Peyer's patch (tissue), 4 donors: ENCODE data around the gene P2RX3. TPM values are rescaled to one million over a fixed set of nuclear protein-coding genes. Genes with fewer than 3 reads are reported as not detected.

Source experiments
- DNase-seq, 3 donors: peaks; one replicate each; pipeline ENCODE4 v3.0.0-alpha.2; 2017 to 2019
- H3K27ac ChIP-seq, 4 donors: fragments of 200-600 bp; sonication (generic); one replicate each; pipeline ENCODE4 v1.5.1; 2016 to 2019
- H3K27me3 ChIP-seq, 2 donors: fragments of 200-600 bp; sonication (generic); one replicate each; pipeline ENCODE4 v1.5.1; 2019
- H3K36me3 ChIP-seq, 3 donors: fragments of 200-600 bp; sonication (generic); one replicate each; pipeline ENCODE4 v1.5.1; 2016 to 2019
- H3K4me1 ChIP-seq, 4 donors: fragments of 200-600 bp; sonication (generic); one replicate each; pipeline ENCODE4 v1.5.1; 2016 to 2019
- H3K4me3 ChIP-seq, 4 donors: fragments of 200-600 bp; sonication (generic); 1 replicate in 3 of 4; 2 replicates in 1 of 4; pipeline ENCODE4 v1.5.1; 2016 to 2019; ENCODE audit warnings: mild to moderate bottlenecking in 1 of 4
- H3K9me3 ChIP-seq, 4 donors: fragments of 200-600 bp; sonication (generic); one replicate each; pipeline ENCODE4 v1.5.1; 2016 to 2019; ENCODE audit warnings: mild to moderate bottlenecking in 1 of 4
- POLR2A ChIP-seq, 2 donors: fragments of 450-650 bp; IDR thresholded peaks; one replicate each; pipeline ENCODE4 v1.5.1; 2017; ENCODE audit warnings: antibody characterized with exemption in 2 of 2, mild to moderate bottlenecking in 2 of 2, moderate library complexity in 2 of 2
- total RNA-seq, 4 donors: library from RNA; depleted of rRNA; stranded (reverse); fragments of >200 nt; gene quantifications; one replicate each; pipeline ENCODE4 v1.1.0, GENCODE V29; 2016
- TF ChIP-seq, protein P1 (sequence below), 6 experiments: fragments of 450-650 bp in 4 of 6; fragments of 200-600 bp in 2 of 6; sonication (generic) in 1 of 6; IDR thresholded peaks; one replicate each; pipeline ENCODE4 v1.5.1; 2017 to 2019; ENCODE audit warnings: antibody characterized with exemption in 6 of 6, mild to moderate bottlenecking in 3 of 6, moderate library complexity in 1 of 6

Gene P2RX3
- total RNA-seq, 4 donors from 2014 or later = 0.80 TPM; not detected in 3

DNA sequence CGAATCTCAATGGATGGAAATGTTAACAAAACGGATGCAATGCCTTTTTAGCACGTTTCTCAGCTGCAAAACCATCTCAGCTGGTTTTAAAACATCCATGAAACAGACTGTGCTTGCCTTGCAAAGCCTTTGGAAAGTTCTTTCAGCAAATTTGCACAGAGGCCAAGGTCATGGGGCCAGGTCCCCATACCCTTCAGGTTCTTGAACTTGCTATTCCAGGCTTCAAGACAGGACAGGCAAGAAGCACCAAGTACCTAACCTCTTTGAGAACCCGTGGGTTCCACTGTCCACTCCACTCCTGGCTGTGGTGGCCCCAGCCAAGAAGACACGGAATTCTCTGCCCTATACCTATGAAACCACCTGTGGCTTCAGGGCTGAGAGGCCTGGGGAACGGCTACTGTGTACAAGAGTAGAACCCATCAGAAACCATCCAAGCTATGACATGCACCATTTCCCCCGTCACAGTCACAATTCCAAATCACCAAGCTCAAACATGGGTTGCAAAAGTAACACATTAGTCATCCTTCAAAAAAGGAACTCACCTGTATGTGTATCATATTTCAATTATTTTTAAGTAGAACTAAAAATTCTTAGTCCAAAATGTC is 30.4 kb upstream of the P2RX3 start:
- H3K27ac ChIP-seq = no peak overlapping the region

DNA sequence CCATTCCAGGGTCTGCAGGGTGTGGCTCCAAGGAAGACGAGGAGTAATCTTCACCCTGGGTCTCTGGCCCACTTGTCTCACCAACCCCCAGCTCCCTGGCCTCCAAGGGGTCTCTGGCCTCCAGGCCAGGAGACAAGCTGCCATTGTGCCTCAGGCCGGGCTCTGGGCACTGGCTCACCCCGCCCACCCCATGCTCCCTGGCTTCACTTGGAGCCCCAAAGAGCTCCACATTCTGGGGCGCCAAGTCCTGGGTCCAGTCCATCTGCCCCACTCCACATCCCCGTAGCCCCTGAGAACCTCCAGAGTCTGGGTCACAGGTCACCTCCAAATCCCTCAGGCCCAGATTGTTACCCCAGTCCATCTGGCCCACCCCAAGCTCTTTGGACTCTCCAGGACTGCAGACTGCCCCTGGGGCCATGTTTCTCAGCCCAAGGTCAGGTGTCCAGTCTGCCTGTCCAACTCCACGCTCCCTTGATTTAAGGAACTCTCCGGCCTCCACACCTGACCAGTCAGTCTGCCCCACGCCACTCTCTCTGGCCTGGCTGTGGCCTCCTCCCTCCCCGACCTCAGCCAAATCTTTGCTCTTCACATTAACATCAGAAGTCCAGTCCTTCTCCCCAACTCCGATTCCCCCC is 29.6 kb upstream of the P2RX3 start:
- H3K4me3 ChIP-seq = no peak overlapping the region
- DNase-seq = no peak
- H3K27ac ChIP-seq = no peak overlapping the region
- H3K36me3 ChIP-seq = peaks cover 0 to 35% (median 0%) of the 10 kb centered on the region in 3 donors
- TF ChIP-seq POLR2A (IDR thresholded peaks at IDR 0.05) = no peak
- TF ChIP-seq, protein P1, sequence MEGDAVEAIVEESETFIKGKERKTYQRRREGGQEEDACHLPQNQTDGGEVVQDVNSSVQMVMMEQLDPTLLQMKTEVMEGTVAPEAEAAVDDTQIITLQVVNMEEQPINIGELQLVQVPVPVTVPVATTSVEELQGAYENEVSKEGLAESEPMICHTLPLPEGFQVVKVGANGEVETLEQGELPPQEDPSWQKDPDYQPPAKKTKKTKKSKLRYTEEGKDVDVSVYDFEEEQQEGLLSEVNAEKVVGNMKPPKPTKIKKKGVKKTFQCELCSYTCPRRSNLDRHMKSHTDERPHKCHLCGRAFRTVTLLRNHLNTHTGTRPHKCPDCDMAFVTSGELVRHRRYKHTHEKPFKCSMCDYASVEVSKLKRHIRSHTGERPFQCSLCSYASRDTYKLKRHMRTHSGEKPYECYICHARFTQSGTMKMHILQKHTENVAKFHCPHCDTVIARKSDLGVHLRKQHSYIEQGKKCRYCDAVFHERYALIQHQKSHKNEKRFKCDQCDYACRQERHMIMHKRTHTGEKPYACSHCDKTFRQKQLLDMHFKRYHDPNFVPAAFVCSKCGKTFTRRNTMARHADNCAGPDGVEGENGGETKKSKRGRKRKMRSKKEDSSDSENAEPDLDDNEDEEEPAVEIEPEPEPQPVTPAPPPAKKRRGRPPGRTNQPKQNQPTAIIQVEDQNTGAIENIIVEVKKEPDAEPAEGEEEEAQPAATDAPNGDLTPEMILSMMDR (IDR thresholded peaks at IDR 0.05) = no peak
- H3K27me3 ChIP-seq = no peaks in the 10 kb centered on the region
- no peaks in the 10 kb centered on the region for H3K9me3 ChIP-seq
- H3K4me1 ChIP-seq = peaks cover 0 to 93% (median 7%) of the 10 kb centered on the region in 4 donors

More for the DNA sequence above, 30.4 kb upstream of the P2RX3 start:
- Histone ChIP-seq H3K36me3 (peaks cover 0 to 35% (median 0%) of the 10 kb centered on the region in 3 donors), H3K4me1 (peaks cover 0 to 85% (median 7%) of the 10 kb centered on the region in 4 donors), H3K4me3 (no peak overlapping the region), H3K9me3 (no peaks in the 10 kb centered on the region), H3K27me3 (no peaks in the 10 kb centered on the region)
- TF ChIP-seq, protein P1 (IDR thresholded peaks at IDR 0.05) = no peak
- no peak for TF ChIP-seq POLR2A (IDR thresholded peaks at IDR 0.05)
- DNase-seq = peak in 1 of 3 donors; percentile 31

DNA sequence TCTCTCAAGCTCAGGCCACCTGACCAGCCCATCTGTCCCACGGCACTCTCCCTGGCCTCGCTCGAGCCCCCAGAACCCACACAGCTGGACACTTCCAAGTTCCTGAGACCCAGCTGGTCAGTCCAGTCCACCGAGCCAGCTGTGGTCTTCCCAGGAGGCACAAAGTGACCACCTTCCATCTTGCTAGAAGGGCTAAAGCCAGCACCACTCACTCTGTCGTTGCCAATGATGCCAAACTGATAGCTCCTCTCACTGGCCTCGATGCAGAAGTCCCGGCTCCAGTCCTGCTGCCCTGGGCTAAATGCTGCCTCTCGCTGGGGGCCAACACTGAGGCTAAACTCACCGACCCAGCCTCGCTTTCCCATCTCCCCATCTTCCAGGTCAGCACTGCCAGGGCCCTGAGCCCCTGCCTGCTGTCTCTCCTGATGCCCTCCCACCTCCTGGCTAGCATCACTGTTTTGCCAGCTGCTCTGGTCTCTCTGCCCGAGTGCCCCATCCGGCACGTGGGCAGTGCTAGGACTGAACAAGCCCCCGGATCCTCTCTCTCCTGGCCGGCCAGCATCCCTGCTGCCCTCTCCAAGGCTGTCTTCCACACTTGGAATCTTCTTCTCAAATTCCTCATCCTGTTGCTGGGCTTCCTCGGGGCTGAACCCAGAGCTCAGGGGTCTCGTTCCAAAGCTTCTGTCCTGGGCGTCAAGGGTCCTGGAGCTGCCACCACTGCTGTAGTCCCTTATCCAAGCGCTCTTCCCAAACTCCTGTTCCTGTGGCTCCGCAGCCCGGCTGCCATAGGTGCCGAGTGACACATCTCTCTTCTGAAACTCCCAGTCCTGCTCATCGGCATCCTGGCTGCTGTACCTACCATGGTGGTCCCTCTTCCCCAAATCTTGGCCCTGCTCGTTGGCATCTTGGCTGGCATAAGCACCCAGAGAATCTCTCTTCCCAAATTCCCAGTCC is 28.8 kb upstream of the P2RX3 start:
- Histone ChIP-seq H3K4me1 (peaks cover 0 to 87% (median 7%) of the 10 kb centered on the region in 4 donors), H3K27ac (peak overlapping the region in 2 of 4 donors; percentile 88 to 96), H3K4me3 (no peak overlapping the region), H3K9me3 (no peaks in the 10 kb centered on the region), H3K27me3 (no peaks in the 10 kb centered on the region), H3K36me3 (peaks cover 0 to 41% (median 0%) of the 10 kb centered on the region in 3 donors)
- peak in 1 of 3 donors; percentile 43 for DNase-seq
- no peak for TF ChIP-seq POLR2A (IDR thresholded peaks at IDR 0.05)
- TF ChIP-seq, protein P1 (IDR thresholded peaks at IDR 0.05) = no peak

DNA sequence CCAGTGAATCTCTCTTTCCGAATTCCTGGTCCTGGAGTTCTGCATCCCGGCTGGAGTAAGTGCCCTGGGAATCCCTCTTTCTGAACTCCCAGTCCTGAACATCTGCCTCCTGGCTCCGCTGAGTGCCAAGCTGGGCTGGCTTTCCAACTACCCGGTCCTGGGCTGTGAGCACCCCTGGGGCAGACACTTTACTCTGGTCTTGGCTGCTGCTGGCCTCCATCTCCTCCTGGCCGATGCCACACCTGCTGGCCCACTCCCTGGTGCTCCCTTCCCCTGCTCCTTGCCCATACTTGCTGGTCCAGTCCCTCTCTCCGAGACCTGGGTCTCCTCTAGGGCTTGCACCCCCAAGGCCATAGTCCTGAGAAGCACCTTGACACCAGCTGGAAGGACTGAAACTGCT is 28.1 kb upstream of the P2RX3 start:
- TF ChIP-seq, protein P1 (IDR thresholded peaks at IDR 0.05) = no peak
- no peak for TF ChIP-seq POLR2A (IDR thresholded peaks at IDR 0.05)
- Histone ChIP-seq H3K9me3 (no peaks in the 10 kb centered on the region), H3K4me3 (peak overlapping the region in 2 of 4 donors; percentile 61 to 74), H3K4me1 (peaks cover 0 to 84% (median 7%) of the 10 kb centered on the region in 4 donors), H3K27ac (peak overlapping the region in 3 of 4 donors; percentile 54 to 96 (median 88)), H3K27me3 (no peaks in the 10 kb centered on the region), H3K36me3 (peaks cover 0 to 46% (median 0%) of the 10 kb centered on the region in 3 donors)
- peak in 1 of 3 donors; percentile 46 for DNase-seq

DNA sequence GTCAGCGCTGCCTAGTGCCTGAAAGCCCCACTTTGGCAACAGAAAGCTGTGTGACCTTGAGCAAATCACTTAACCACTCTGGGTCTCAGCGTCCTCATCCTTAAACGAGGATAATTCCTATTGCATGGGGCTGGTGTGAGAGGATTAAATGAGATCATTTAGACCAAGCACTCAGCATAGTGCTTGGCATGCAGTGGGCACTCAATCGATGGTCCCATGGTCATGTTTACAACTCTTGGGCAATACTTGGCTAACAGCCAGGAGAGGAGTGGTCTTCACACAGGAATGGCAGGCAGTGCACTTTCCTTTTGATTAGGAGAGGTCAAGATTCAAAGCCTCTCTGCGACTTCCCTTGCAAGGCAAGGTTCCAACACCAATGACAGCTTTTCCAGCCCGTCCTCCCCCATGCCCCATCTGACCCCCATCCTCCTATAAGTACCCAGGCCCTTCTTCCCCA is 27.5 kb upstream of the P2RX3 start:
- H3K4me1 ChIP-seq = peaks cover 0 to 85% (median 7%) of the 10 kb centered on the region in 4 donors
- H3K36me3 ChIP-seq = peaks cover 0 to 49% (median 0%) of the 10 kb centered on the region in 3 donors
- H3K9me3 ChIP-seq = no peaks in the 10 kb centered on the region
- no peaks in the 10 kb centered on the region for H3K27me3 ChIP-seq
- no peak for DNase-seq
- H3K27ac ChIP-seq = peak overlapping the region; percentile 54 to 96 (median 74)
- peak overlapping the region; percentile 26 to 74 (median 44) for H3K4me3 ChIP-seq
- no peak for TF ChIP-seq POLR2A (IDR thresholded peaks at IDR 0.05)
- TF ChIP-seq, protein P1 (IDR thresholded peaks at IDR 0.05) = no peak
